ENCODE measurements around the gene SMDT1. TPM values are rescaled to one million over a fixed set of nuclear protein-coding genes. Genes with fewer than 3 reads are reported as not detected.

SMDT1 gene
- total and polyA plus RNA-seq, 10 of the 15 experiments (the other 5 are each of a cell fraction or from before 2014, with no cell fraction given), result 19.7 to 176 (median 66.3) TPM

DNA sequence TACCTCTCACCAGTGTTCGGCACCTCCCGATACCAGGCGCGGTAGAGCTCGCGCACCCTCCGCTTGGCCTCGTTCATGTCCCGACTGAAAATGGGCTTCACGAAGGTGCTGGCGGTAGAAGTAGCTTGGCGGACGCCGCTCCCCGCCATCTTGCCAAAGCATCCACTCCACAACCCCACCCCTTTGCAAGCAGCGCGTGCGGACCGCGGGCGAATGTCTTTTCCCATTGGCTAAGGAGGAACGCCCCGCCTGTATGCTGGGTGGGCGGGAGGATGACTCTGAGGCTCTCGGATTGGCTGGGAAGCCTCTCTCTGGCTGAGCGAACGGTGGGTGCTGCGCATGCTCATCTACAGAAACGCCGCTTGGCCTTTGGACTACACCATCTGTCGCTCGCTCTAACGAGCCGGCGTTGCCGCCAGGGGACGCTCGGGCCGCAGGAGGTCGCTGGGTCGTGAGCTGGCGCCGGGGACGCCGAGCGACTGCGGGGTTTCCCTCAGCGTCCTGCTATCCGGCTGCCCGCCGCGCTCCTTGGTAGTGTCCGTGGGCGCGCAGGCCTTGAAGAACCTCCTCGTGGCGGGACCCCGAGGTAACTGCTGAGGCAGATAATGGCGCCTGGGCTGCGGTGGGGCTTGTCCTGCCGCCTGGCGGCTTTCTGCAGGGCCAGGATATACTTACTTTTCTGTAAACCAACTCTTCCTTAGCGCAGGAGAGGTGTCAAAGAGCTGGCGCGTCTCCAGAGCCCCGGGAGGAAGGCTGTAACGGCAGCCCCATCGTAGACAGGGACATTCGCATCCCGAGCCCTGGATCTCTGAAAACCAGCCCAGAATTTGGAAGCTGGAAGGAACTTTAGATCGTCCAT lies 11.3 kb downstream of the SMDT1 start, which contains the start of gene NDUFA6 (continued):
- TF ChIP-seq, protein P1, sequence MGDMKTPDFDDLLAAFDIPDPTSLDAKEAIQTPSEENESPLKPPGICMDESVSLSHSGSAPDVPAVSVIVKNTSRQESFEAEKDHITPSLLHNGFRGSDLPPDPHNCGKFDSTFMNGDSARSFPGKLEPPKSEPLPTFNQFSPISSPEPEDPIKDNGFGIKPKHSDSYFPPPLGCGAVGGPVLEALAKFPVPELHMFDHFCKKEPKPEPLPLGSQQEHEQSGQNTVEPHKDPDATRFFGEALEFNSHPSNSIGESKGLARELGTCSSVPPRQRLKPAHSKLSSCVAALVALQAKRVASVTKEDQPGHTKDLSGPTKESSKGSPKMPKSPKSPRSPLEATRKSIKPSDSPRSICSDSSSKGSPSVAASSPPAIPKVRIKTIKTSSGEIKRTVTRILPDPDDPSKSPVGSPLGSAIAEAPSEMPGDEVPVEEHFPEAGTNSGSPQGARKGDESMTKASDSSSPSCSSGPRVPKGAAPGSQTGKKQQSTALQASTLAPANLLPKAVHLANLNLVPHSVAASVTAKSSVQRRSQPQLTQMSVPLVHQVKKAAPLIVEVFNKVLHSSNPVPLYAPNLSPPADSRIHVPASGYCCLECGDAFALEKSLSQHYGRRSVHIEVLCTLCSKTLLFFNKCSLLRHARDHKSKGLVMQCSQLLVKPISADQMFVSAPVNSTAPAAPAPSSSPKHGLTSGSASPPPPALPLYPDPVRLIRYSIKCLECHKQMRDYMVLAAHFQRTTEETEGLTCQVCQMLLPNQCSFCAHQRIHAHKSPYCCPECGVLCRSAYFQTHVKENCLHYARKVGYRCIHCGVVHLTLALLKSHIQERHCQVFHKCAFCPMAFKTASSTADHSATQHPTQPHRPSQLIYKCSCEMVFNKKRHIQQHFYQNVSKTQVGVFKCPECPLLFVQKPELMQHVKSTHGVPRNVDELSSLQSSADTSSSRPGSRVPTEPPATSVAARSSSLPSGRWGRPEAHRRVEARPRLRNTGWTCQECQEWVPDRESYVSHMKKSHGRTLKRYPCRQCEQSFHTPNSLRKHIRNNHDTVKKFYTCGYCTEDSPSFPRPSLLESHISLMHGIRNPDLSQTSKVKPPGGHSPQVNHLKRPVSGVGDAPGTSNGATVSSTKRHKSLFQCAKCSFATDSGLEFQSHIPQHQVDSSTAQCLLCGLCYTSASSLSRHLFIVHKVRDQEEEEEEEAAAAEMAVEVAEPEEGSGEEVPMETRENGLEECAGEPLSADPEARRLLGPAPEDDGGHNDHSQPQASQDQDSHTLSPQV (IDR thresholded peaks at IDR 0.05), result peak; percentile 77; the same call in 1 of the 2 replicates
- TF ChIP-seq RAD21 (IDR thresholded peaks at IDR 0.05; ENCODE audit: insufficient read depth, low read depth, low read length), result peak; percentile 84

DNA sequence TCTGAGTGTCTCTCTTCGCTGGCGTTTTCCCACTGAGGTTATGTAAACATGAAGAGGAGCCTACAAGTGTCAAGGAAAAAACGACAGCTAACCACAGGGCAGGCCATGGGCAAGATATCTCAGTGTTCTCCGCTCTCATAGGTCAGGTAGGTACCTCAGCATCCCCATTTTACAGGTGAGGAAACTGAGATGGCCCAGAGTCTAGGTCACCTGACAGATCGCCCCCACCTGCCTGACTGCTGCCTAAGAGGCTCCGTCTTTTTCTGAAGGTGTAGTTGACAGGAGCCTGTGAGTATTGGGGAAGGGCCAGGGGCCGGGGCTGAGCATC lies 11.9 kb downstream of the SMDT1 start:
- DNase-seq (ENCODE audit: low read depth, low spot score) (no peak), ATAC-seq (no peak), FAIRE-seq (no peak)
- ChIA-PET RAD21 (ENCODE audit: unreplicated experiment) (interaction anchor here (0.6 to 5.6 kb wide), 22 partner anchors 12 to 395 kb away, joined by 3 to 32 read pairs (median 7); partner anchors contain the start of genes CENPM, NFAM1, SMDT1 and SMIM45), SMC1A (ENCODE audit: uncharacterized antibody, unreplicated experiment) (interaction anchor here (1.0 to 4.3 kb wide), 19 partner anchors 9 to 382 kb away, joined by 3 to 29 read pairs (median 6); partner anchors contain the start of gene SMDT1), POLR2A (interaction anchor here (0.8 to 4.6 kb wide), 14 partner anchors 12 to 523 kb away, joined by 3 to 47 read pairs (median 3); partner anchors contain the start of genes NAGA, POLDIP3 and SMDT1), CTCF (interaction anchor here (0.7 to 4.0 kb wide), 32 partner anchors 8 to 382 kb away, joined by 3 to 36 read pairs (median 4); partner anchors contain the start of genes SMDT1 and SMIM45)
- Histone ChIP-seq H3K4me2 (ENCODE audit: control insufficient read depth, insufficient read depth) (peak overlapping the region; percentile 96), H3K9me3 (replicated peaks; ENCODE audit: control insufficient read depth, insufficient read depth, low read length) (peaks cover 2% of the 10 kb centered on the region; the same call in 2 of the 3 replicates), H3K4me1 (ENCODE audit: control insufficient read depth, insufficient read depth, low read length) (0 out of 2 replicates have a peak, but pooled peaks cover 3% of the 10 kb centered on the region), H3K27me3 (replicated peaks in 1 of 2; ENCODE audit: control insufficient read depth in 2 of 2, insufficient read depth in 2 of 2, low read length in 1 of 2) (no peaks in the 10 kb centered on the region), H3K4me3 (peak overlapping the region; percentile 67), H2AFZ (ENCODE audit: control insufficient read depth, low read depth, low read length) (peak overlapping the region; percentile 88), H4K20me1 (ENCODE audit: control insufficient read depth, insufficient read depth) (no peaks in the 10 kb centered on the region), H3K27ac (ENCODE audit: control insufficient read depth, insufficient read depth) (peak overlapping the region; percentile 68), H3K9ac (ENCODE audit: control insufficient read depth, insufficient read depth, low read length) (peak overlapping the region; percentile 79), H3K36me3 (ENCODE audit: control insufficient read depth in 2 of 2, insufficient read depth in 2 of 2, low read length in 1 of 2) (no peaks in the 10 kb centered on the region; a peak in 1 of 4 replicates), H3K79me2 (ENCODE audit: control insufficient read depth, insufficient read depth, low read length) (peaks cover 23% of the 10 kb centered on the region)
- in situ Hi-C loops (cut with MboI), result no loop called here
- 7% methylated on average over 7 of the region's 7 CpGs for WGBS (ENCODE audit: insufficient coverage, insufficient replicate concordance, low lambda C conversion rate, missing lambda C conversion rate)
- no TSS peak for BruUV-seq (replicated peaks)
- intact Hi-C loops (cut with micrococcal nuclease; ENCODE audit: unreplicated experiment), result loop anchor here (1.0 to 10.0 kb wide), 3 partner anchors 125 to 523 kb away; partner anchors contain the start of gene POLDIP3
- TF ChIP-seq, protein P2, sequence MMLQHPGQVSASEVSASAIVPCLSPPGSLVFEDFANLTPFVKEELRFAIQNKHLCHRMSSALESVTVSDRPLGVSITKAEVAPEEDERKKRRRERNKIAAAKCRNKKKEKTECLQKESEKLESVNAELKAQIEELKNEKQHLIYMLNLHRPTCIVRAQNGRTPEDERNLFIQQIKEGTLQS (IDR thresholded peaks at IDR 0.05; ENCODE audit: borderline replicate concordance, extremely low read depth, low read depth, low read length), result no peak
- TF ChIP-seq, protein P3, sequence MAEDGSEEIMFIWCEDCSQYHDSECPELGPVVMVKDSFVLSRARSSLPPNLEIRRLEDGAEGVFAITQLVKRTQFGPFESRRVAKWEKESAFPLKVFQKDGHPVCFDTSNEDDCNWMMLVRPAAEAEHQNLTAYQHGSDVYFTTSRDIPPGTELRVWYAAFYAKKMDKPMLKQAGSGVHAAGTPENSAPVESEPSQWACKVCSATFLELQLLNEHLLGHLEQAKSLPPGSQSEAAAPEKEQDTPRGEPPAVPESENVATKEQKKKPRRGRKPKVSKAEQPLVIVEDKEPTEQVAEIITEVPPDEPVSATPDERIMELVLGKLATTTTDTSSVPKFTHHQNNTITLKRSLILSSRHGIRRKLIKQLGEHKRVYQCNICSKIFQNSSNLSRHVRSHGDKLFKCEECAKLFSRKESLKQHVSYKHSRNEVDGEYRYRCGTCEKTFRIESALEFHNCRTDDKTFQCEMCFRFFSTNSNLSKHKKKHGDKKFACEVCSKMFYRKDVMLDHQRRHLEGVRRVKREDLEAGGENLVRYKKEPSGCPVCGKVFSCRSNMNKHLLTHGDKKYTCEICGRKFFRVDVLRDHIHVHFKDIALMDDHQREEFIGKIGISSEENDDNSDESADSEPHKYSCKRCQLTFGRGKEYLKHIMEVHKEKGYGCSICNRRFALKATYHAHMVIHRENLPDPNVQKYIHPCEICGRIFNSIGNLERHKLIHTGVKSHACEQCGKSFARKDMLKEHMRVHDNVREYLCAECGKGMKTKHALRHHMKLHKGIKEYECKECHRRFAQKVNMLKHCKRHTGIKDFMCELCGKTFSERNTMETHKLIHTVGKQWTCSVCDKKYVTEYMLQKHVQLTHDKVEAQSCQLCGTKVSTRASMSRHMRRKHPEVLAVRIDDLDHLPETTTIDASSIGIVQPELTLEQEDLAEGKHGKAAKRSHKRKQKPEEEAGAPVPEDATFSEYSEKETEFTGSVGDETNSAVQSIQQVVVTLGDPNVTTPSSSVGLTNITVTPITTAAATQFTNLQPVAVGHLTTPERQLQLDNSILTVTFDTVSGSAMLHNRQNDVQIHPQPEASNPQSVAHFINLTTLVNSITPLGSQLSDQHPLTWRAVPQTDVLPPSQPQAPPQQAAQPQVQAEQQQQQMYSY (CRISPR knock-in tag; IDR thresholded peaks at IDR 0.05), result no peak
- TF ChIP-seq USF2 (IDR thresholded peaks at IDR 0.05; ENCODE audit: borderline replicate concordance, low read depth, low read length), result no peak
